Spleen (tissue), 7 donors: ENCODE measurements around the gene TRUB2.

Experiments
- CTCF ChIP-seq, 11 experiments: fragments of 200-600 bp in 7 of 11; fragments of 450-650 bp in 4 of 11; sonication (generic) in 4 of 11; IDR thresholded peaks in 8 of 11; conservative IDR thresholded peaks in 3 of 11; 1 replicate in 7 of 11; 2 replicates in 4 of 11; pipeline versions ENCODE4 v1.4.0 to v1.8.0; 2016 to 2021; ENCODE audit warnings: antibody characterized with exemption in 11 of 11, inconsistent platforms in 4 of 11, mild to moderate bottlenecking in 1 of 11
- POLR2A ChIP-seq, 3 donors: fragments of 450-650 bp; IDR thresholded peaks; one replicate each; pipeline ENCODE4 v1.5.1; 2017; ENCODE audit warnings: antibody characterized with exemption in 3 of 3, mild to moderate bottlenecking in 1 of 3
- POLR2AphosphoS5 ChIP-seq, 3 donors: sonication (generic); formaldehyde crosslinking; IDR thresholded peaks; one replicate each; pipeline ENCODE4 v1.5.1; 2017; ENCODE audit warnings: antibody characterized with exemption in 3 of 3
- donor health status: DM: no; HTN: no; CAD: no; lungs with moderate emphysema.
- donor health status: DM: no; HTN: no; CAD: no.
- donor health status: DM: no; HTN: no; CAD: no.

DNA sequence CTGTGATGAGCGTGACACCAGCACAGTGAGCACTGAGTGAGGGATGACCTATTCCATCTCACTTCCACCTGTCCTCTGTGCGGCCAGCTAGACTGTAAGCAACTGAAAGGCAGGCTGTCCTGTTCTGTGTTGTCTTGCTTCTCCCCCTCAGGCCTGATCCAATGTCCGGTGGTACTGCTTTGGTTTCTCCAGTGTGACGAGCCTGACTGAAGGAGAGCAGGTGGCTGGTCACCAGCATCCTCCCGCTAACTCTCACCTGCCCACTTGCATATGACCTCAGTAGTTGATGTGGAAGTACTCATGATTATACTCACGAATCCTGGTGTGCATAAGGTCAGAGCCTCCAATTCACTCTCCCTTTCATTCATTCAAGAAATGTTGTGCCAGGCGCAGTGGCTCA, 15.7 kb upstream of the TRUB2 start:
- TF ChIP-seq CTCF (IDR thresholded peaks at IDR 0.05 in 8 of 11, conservative IDR thresholded peaks at IDR 0.05 in 3 of 11) (no peak), POLR2AphosphoS5 (IDR thresholded peaks at IDR 0.05) (no peak), POLR2A (IDR thresholded peaks at IDR 0.05) (no peak)
